H1 (cell line): ENCODE data around the gene IKZF5.

ENCODE experiments used
- ATF2 ChIP-seq: IDR thresholded peaks from 2 replicates; pipeline ENCODE4 v1.6.1; 2012; ENCODE audit warnings: low read length, inconsistent platforms
- CHD1 ChIP-seq: IDR thresholded peaks from 2 replicates; pipeline ENCODE4 v1.6.1; 2012; ENCODE audit warnings: low read depth, low read length, improper control_type of control experiment
- CHD2 ChIP-seq: IDR thresholded peaks from 2 replicates; pipeline ENCODE4 v1.6.1; 2012; ENCODE audit warnings: low read length, improper control_type of control experiment
- CTCF ChIP-seq, 3 experiments: IDR thresholded peaks; 1 replicate in 2 of 3; 2 replicates in 1 of 3; pipeline versions ENCODE4 v1.5.1 to v1.6.1; 2011; ENCODE audit warnings: low read length in 3 of 3, mild to moderate bottlenecking in 3 of 3, inconsistent platforms in 2 of 3, low read depth in 1 of 3, moderate library complexity in 1 of 3; ENCODE audit not compliant: insufficient read depth in 1 of 3; ENCODE audit errors: control extremely low read depth in 1 of 3
- EZH2 ChIP-seq: fragments of 200-600 bp; sonication (generic); IDR thresholded peaks from 2 replicates; pipeline ENCODE4 v1.7.1; 2012; ENCODE audit warnings: low read depth, mild to moderate bottlenecking, moderate library complexity, low read length, inconsistent platforms; ENCODE audit not compliant: severe bottlenecking
- JUND ChIP-seq: IDR thresholded peaks from 2 replicates; pipeline ENCODE4 v1.6.1; 2011; ENCODE audit warnings: mild to moderate bottlenecking, improper control_type of control experiment, low read length
- POLR2A ChIP-seq, 2 experiments: IDR thresholded peaks; 1 replicate in 1 of 2; 2 replicates in 1 of 2; pipeline ENCODE4 v1.6.1; 2011; ENCODE audit warnings: low read depth in 2 of 2, low read length in 2 of 2, mild to moderate bottlenecking in 2 of 2; ENCODE audit errors: control extremely low read depth in 1 of 2
- RAD21 ChIP-seq, 2 experiments: IDR thresholded peaks in 1 of 2; conservative IDR thresholded peaks in 1 of 2; 2 replicates each; pipeline ENCODE4 v1.6.1; 2011; ENCODE audit warnings: low read depth in 2 of 2, low read length in 2 of 2, improper control_type of control experiment in 1 of 2, inconsistent platforms in 1 of 2, mild to moderate bottlenecking in 1 of 2, moderate library complexity in 1 of 2
- SP1 ChIP-seq: IDR thresholded peaks from 2 replicates; pipeline ENCODE4 v1.6.1; 2011; ENCODE audit warnings: low read depth, low read length
- SUZ12 ChIP-seq: fragments of 200-600 bp; sonication (generic); IDR thresholded peaks from 2 replicates; pipeline ENCODE4 v1.6.1; 2012; ENCODE audit warnings: mild to moderate bottlenecking, inconsistent platforms, low read length, moderate library complexity, mixed read lengths

- TF ChIP-seq JUND = no peak
- TF ChIP-seq SUZ12 = no peak
- TF ChIP-seq EZH2 = no peak
- no peak for TF ChIP-seq SP1
- TF ChIP-seq CHD1 = no peak
- TF ChIP-seq ATF2 = no peak
- TF ChIP-seq CTCF (IDR thresholded peaks at IDR 0.05; ENCODE audit: control extremely low read depth in 1 of 3, insufficient read depth in 1 of 3, low read depth in 1 of 3, low read length in 3 of 3) = no peak
- no peak for TF ChIP-seq POLR2A (IDR thresholded peaks at IDR 0.05; ENCODE audit: control extremely low read depth in 1 of 2, low read depth in 2 of 2, low read length in 2 of 2)
- TF ChIP-seq RAD21 (IDR thresholded peaks at IDR 0.05 in 1 of 2, conservative IDR thresholded peaks at IDR 0.05 in 1 of 2; ENCODE audit: low read depth in 2 of 2, low read length in 2 of 2) = no peak
- TF ChIP-seq CHD2 = no peak
Measured at GRCh38 chr10:122954731-122955050, 53.9 kb downstream of the IKZF5 start.
